DND-41 (cell line): ENCODE results near the gene MYOM1.

Experiments
- EZH2 ChIP-seq: IDR thresholded peaks from 3 replicates; pipeline ENCODE4 v1.6.1; 2012; ENCODE audit warnings: borderline replicate concordance, low read depth, mild to moderate bottlenecking, moderate library complexity, low read length, inconsistent platforms; ENCODE audit not compliant: severe bottlenecking
- TF ChIP-seq, protein P1 (sequence below): IDR thresholded peaks from 2 replicates; pipeline ENCODE4 v1.5.1; 2012; ENCODE audit warnings: borderline replicate concordance, low read length, moderate library complexity, mild to moderate bottlenecking; ENCODE audit not compliant: poor library complexity, severe bottlenecking; ENCODE audit errors: extremely low read depth

DNA sequence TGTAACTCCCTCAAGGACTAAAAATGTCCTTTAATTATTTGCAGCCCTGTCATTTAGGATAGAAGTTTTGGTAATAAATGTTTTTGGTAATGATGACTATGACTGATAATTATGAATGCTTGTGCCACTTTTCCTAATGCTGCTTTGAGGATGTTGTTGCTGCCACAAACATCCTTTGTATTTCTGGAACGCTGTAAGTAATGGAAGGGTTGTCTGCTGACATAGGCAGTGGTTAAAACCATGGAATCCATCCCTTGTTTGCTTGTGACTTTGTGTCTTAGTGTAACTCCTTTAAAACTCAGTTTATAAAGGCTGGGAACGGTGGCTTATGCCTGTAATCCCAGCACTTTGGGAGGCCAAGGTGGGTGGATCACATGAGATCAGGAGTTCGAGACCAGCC, 187.0 kb downstream of the MYOM1 start:
- TF ChIP-seq EZH2 = no peak
- TF ChIP-seq, protein P1, sequence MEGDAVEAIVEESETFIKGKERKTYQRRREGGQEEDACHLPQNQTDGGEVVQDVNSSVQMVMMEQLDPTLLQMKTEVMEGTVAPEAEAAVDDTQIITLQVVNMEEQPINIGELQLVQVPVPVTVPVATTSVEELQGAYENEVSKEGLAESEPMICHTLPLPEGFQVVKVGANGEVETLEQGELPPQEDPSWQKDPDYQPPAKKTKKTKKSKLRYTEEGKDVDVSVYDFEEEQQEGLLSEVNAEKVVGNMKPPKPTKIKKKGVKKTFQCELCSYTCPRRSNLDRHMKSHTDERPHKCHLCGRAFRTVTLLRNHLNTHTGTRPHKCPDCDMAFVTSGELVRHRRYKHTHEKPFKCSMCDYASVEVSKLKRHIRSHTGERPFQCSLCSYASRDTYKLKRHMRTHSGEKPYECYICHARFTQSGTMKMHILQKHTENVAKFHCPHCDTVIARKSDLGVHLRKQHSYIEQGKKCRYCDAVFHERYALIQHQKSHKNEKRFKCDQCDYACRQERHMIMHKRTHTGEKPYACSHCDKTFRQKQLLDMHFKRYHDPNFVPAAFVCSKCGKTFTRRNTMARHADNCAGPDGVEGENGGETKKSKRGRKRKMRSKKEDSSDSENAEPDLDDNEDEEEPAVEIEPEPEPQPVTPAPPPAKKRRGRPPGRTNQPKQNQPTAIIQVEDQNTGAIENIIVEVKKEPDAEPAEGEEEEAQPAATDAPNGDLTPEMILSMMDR = no peak
